A549 (cell line): ENCODE results near the gene TNFAIP8. TPM values are rescaled to one million over a fixed set of nuclear protein-coding genes. Genes with fewer than 3 reads are reported as not detected.
A peak's percentile ranks its signal among the peaks of the same experiment; 100 is the strongest.

ENCODE experiments used
- ATAC-seq, 2 experiments: fragments of 200-7000 bp in 1 of 2; fragments of >200 bp in 1 of 2; cut with Nextera tagmentation in 1 of 2; cut with Tn5 transposase in 1 of 2; 3 replicates each; pipeline versions ENCODE4 v1.8.0 to v1.9.1; 2018 to 2020; ENCODE audit warnings: mild to moderate bottlenecking in 1 of 2, moderate library complexity in 1 of 2
- CTCF ChIA-PET: fragments of 300-600 bp; sonication (Branson Sonifier 250); formaldehyde crosslinking; extraction: SDS; loops from one replicate; lab custom pipeline; 2021; ENCODE audit warnings: antibody characterized with exemption, inconsistent platforms; lab: Yijun Ruan, JAX
- POLR2A ChIA-PET: fragments of 350-600 bp; formaldehyde crosslinking; extraction: SDS; loops from one replicate; lab custom pipeline; 2021; ENCODE audit warnings: antibody characterized with exemption, inconsistent platforms; lab: Yijun Ruan, JAX
- DNase-seq, 2 experiments: peaks; one replicate each; pipeline versions ENCODE4 v3.0.0 to v3.0.0-alpha.2; 2011 to 2016; ENCODE audit warnings: low read depth in 1 of 2, low spot score in 1 of 2
- FAIRE-seq: peaks from 2 replicates; lab custom pipeline; 2011; peaks lifted over from hg19 to GRCh38; lab: Jason Lieb, UNC
- H3K27ac ChIP-seq, 2 experiments: fragments of >200 bp; sonication (Bioruptor Twin); formaldehyde crosslinking; 3 replicates each; pipeline ENCODE4 v1.5.1; 2016 to 2017
- H3K4me1 ChIP-seq: fragments of >200 bp; sonication (Bioruptor Twin); formaldehyde crosslinking; 3 replicates; pipeline ENCODE4 v1.6.1; 2016
- H3K4me2 ChIP-seq: fragments of >200 bp; sonication (Bioruptor Twin); formaldehyde crosslinking; 3 replicates; pipeline ENCODE4 v1.6.1; 2016
- H3K4me3 ChIP-seq: fragments of >200 bp; sonication (Bioruptor Twin); formaldehyde crosslinking; 3 replicates; pipeline ENCODE4 v1.5.1; 2016
- H3K9me3 ChIP-seq: fragments of >200 bp; sonication (Bioruptor Twin); formaldehyde crosslinking; 3 replicates; pipeline ENCODE4 v1.6.1; 2016
- BCL3 ChIP-seq: fragments of >200 bp; sonication (Bioruptor Twin); formaldehyde crosslinking; IDR thresholded peaks from 3 replicates; pipeline ENCODE4 v1.6.1; 2016
- CBX2 ChIP-seq: fragments of 200-600 bp; sonication (generic); IDR thresholded peaks from 2 replicates; pipeline ENCODE4 v1.6.1; 2016; ENCODE audit warnings: low read depth, mild to moderate bottlenecking, borderline replicate concordance
- CBX8 ChIP-seq: fragments of 200-600 bp; sonication (generic); IDR thresholded peaks from 2 replicates; pipeline ENCODE4 v1.6.1; 2016
- CHD4 ChIP-seq: fragments of 200-600 bp; sonication (generic); IDR thresholded peaks from 2 replicates; pipeline ENCODE4 v1.6.1; 2016; ENCODE audit warnings: antibody characterized with exemption, mild to moderate bottlenecking, borderline replicate concordance
- EHF ChIP-seq: fragments of 250-450 bp; sonication (Bioruptor Pico); IDR thresholded peaks from 2 replicates; pipeline ENCODE4 v1.5.0; 2020; ENCODE audit warnings: mild to moderate bottlenecking
- EP300 ChIP-seq, 2 experiments: fragments of >200 bp; sonication (Bioruptor Twin); formaldehyde crosslinking; IDR thresholded peaks; 2 replicates in 1 of 2; 3 replicates in 1 of 2; pipeline ENCODE4 v1.6.1; 2016 to 2017
- FOSB ChIP-seq: fragments of 250-450 bp; sonication (Bioruptor Pico); IDR thresholded peaks from 2 replicates; pipeline ENCODE4 v1.5.0; 2020; ENCODE audit warnings: mild to moderate bottlenecking, moderate library complexity
- FOSL2 ChIP-seq, 2 experiments: fragments of 450-650 bp in 1 of 2; fragments of >200 bp in 1 of 2; sonication (Bioruptor Twin) in 1 of 2; formaldehyde crosslinking; IDR thresholded peaks; 2 replicates each; pipeline versions ENCODE4 v1.5.0 to v1.6.1; 2016 to 2020; ENCODE audit warnings: mild to moderate bottlenecking in 1 of 2, moderate library complexity in 1 of 2
- FOXS1 ChIP-seq: fragments of 250-450 bp; sonication (Bioruptor Pico); IDR thresholded peaks from 2 replicates; pipeline ENCODE4 v1.5.0; 2020; ENCODE audit warnings: mild to moderate bottlenecking, moderate library complexity
- HEYL ChIP-seq: fragments of 250-450 bp; sonication (Bioruptor Pico); IDR thresholded peaks from 2 replicates; pipeline ENCODE4 v1.8.0; 2021; ENCODE audit warnings: mild to moderate bottlenecking, moderate library complexity
- HMGXB4 ChIP-seq: fragments of 250-450 bp; sonication (Bioruptor Pico); IDR thresholded peaks from 2 replicates; pipeline ENCODE4 v1.5.0; 2021; ENCODE audit warnings: mild to moderate bottlenecking, moderate library complexity, borderline replicate concordance
- KDM1A ChIP-seq: fragments of 200-600 bp; sonication (generic); IDR thresholded peaks from 2 replicates; pipeline ENCODE4 v1.6.1; 2016; ENCODE audit warnings: low read depth, mild to moderate bottlenecking
- MYC ChIP-seq: IDR thresholded peaks from 2 replicates; pipeline ENCODE4 v1.6.1; 2012; ENCODE audit warnings: mild to moderate bottlenecking, inconsistent platforms, low read length, improper control_type of control experiment, borderline replicate concordance
- RAD21 ChIP-seq, 2 experiments: fragments of >200 bp in 1 of 2; sonication (Bioruptor Twin) in 1 of 2; formaldehyde crosslinking in 1 of 2; IDR thresholded peaks in 1 of 2; conservative IDR thresholded peaks in 1 of 2; 2 replicates in 1 of 2; 3 replicates in 1 of 2; pipeline ENCODE4 v1.6.1; 2012 to 2018; ENCODE audit warnings: inconsistent platforms in 1 of 2
- RARB ChIP-seq: fragments of 250-450 bp; sonication (Bioruptor Pico); IDR thresholded peaks from 2 replicates; pipeline ENCODE4 v1.8.0; 2021; ENCODE audit warnings: mild to moderate bottlenecking, moderate library complexity
- RFX5 ChIP-seq: fragments of 450-650 bp; IDR thresholded peaks from 2 replicates; pipeline ENCODE4 v1.7.1; 2014; ENCODE audit warnings: antibody characterized with exemption, mild to moderate bottlenecking, moderate library complexity
- TFCP2L1 ChIP-seq: fragments of 250-450 bp; sonication (Bioruptor Pico); IDR thresholded peaks from 2 replicates; pipeline ENCODE4 v1.5.0; 2021; ENCODE audit warnings: mild to moderate bottlenecking
- USF2 ChIP-seq: fragments of 450-650 bp; IDR thresholded peaks from 2 replicates; pipeline ENCODE4 v1.6.1; 2014; ENCODE audit warnings: antibody characterized with exemption
- ZC3H11A ChIP-seq: fragments of 450-650 bp; IDR thresholded peaks from 2 replicates; pipeline ENCODE4 v1.6.1; 2014; ENCODE audit warnings: antibody characterized with exemption, mild to moderate bottlenecking
- ZSCAN20 ChIP-seq: fragments of 250-450 bp; sonication (Bioruptor Pico); IDR thresholded peaks from 2 replicates; pipeline ENCODE4 v1.8.0; 2022; ENCODE audit warnings: mild to moderate bottlenecking, moderate library complexity
- WGBS: methylation state at CpG from one replicate; pipeline ENCODE4 v1.1.6; 2017; ENCODE audit errors: missing lambda C conversion rate; 5-methylcytosine and 5-hydroxymethylcytosine counted together
- polyA plus RNA-seq, 4 experiments: library from polyadenylated mRNA; depleted of rRNA in 3 of 4; stranded (reverse); fragments of >200 nt; fragmentation: RNase III in 1 of 4; extraction: RNeasy Plus Mini Kit Qiagen cat#74134 plus additional on column Dnase treatment in 1 of 4; gene quantifications; 2 replicates in 3 of 4; 3 replicates in 1 of 4; pipeline ENCODE4 v1.2.3, GENCODE V29; 2011 to 2017
- TF ChIP-seq, protein P1 (sequence below): IDR thresholded peaks from 2 replicates; pipeline ENCODE4 v1.6.1; 2012
- TF ChIP-seq, protein P2 (sequence below): fragments of 150-350 bp; IDR thresholded peaks from 2 replicates; pipeline ENCODE4 v1.6.1; 2014; ENCODE audit warnings: low read depth, mild to moderate bottlenecking, low read length
- TF ChIP-seq, protein P3 (sequence below): fragments of >200 bp; sonication (Bioruptor Twin); formaldehyde crosslinking; IDR thresholded peaks from 3 replicates; pipeline ENCODE4 v1.5.1; 2016

The TNFAIP8 gene
- polyA plus RNA-seq, 2 of the 4 experiments (the other 2 are of a cell fraction), result 34.9 to 35.7 TPM

- POLR2A ChIA-PET, result interaction anchor here (0.6 to 2.0 kb wide), 5 partner anchors 13 to 337 kb away, joined by 7 to 14 read pairs (median 7); partner anchors contain the start of gene DTWD2
- ATAC-seq (no peak), FAIRE-seq (no peak)
- peaks cover 68% of the 10 kb centered on the region for H3K4me1 ChIP-seq
- H3K27ac ChIP-seq, result peak overlapping the region; percentile 86 to 93
- 0 out of 3 replicates have a peak overlapping the region, but pooled peaks have one; percentile 9 for H3K4me3 ChIP-seq
- H3K9me3 ChIP-seq, result no peaks in the 10 kb centered on the region
- WGBS, result 83% methylated on average over 4 of the region's 4 CpGs
- H3K4me2 ChIP-seq, result peak overlapping the region; percentile 73
- CTCF ChIA-PET, result interaction anchor here (1.5 kb wide), 1 partner anchor 10 kb away, joined by 8 read pairs; no protein-coding TSS in a partner anchor
- TF ChIP-seq CHD4 (no peak), TFCP2L1 (CRISPR knock-in tag) (no peak), USF2 (no peak), HEYL (CRISPR knock-in tag) (no peak), EP300 (IDR thresholded peaks at IDR 0.05) (no peak), ZSCAN20 (no peak), RFX5 (no peak), FOXS1 (CRISPR knock-in tag) (no peak), RAD21 (conservative IDR thresholded peaks at IDR 0.05 in 1 of 2, IDR thresholded peaks at IDR 0.05 in 1 of 2) (no peak), BCL3 (no peak), HMGXB4 (CRISPR knock-in tag) (no peak)
- TF ChIP-seq, protein P1, sequence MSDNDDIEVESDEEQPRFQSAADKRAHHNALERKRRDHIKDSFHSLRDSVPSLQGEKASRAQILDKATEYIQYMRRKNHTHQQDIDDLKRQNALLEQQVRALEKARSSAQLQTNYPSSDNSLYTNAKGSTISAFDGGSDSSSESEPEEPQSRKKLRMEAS, result no peak
- TF ChIP-seq, protein P2, sequence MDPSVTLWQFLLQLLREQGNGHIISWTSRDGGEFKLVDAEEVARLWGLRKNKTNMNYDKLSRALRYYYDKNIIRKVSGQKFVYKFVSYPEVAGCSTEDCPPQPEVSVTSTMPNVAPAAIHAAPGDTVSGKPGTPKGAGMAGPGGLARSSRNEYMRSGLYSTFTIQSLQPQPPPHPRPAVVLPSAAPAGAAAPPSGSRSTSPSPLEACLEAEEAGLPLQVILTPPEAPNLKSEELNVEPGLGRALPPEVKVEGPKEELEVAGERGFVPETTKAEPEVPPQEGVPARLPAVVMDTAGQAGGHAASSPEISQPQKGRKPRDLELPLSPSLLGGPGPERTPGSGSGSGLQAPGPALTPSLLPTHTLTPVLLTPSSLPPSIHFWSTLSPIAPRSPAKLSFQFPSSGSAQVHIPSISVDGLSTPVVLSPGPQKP, result no peak
- TF ChIP-seq, all 56 proteins: peak for 0
- no peak for DNase-seq
These were observed 31.0 kb upstream of the TNFAIP8 start for GRCh38 chr5:119324842-119325241.

DNA sequence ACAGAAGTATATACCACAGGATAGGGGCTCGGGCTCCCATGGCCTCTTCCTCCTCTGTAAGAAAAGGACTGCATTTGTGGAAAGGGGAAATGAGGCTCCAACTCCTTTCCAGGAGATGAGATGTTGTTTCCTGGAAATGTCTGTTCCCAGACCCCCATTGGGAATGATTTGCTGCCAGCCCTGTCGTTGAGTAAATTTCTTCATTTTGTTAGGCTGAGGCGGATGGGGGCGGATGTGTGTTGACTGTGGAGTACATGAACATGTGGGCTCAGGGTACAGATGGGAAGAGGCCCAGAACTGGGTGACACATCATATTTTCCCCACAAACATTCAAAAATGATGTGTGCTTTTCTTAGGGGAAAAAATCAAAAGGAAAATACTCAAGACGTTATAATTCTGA lies 28.8 kb upstream of the TNFAIP8 start:
- Histone ChIP-seq H3K9me3 (no peaks in the 10 kb centered on the region), H3K4me3 (no peak overlapping the region), H3K27ac (peak overlapping the region; percentile 86 to 93; a peak in 5 of 6 replicates), H3K4me2 (no peak overlapping the region), H3K4me1 (peaks cover 65% of the 10 kb centered on the region)
- FAIRE-seq, result no peak
- no peak for DNase-seq
- WGBS, result 91% methylated on average over 5 of the region's 5 CpGs
- ChIA-PET CTCF (interaction anchor here (1.2 kb wide), 1 partner anchor 85 kb away, joined by 3 read pairs; no protein-coding TSS in a partner anchor), POLR2A (no interaction called here)
- ATAC-seq, result no peak
- TF ChIP-seq CBX2 (no peak), EHF (no peak), RAD21 (conservative IDR thresholded peaks at IDR 0.05 in 1 of 2, IDR thresholded peaks at IDR 0.05 in 1 of 2) (no peak), FOSL2 (IDR thresholded peaks at IDR 0.05) (no peak), FOSL2 (CRISPR knock-in tag; IDR thresholded peaks at IDR 0.05) (no peak), FOSB (CRISPR knock-in tag) (no peak), KDM1A (no peak), ZC3H11A (no peak), MYC (no peak), CBX8 (no peak), RARB (CRISPR knock-in tag) (no peak), CHD4 (no peak)
- TF ChIP-seq, protein P2, result no peak
- TF ChIP-seq, protein P3, sequence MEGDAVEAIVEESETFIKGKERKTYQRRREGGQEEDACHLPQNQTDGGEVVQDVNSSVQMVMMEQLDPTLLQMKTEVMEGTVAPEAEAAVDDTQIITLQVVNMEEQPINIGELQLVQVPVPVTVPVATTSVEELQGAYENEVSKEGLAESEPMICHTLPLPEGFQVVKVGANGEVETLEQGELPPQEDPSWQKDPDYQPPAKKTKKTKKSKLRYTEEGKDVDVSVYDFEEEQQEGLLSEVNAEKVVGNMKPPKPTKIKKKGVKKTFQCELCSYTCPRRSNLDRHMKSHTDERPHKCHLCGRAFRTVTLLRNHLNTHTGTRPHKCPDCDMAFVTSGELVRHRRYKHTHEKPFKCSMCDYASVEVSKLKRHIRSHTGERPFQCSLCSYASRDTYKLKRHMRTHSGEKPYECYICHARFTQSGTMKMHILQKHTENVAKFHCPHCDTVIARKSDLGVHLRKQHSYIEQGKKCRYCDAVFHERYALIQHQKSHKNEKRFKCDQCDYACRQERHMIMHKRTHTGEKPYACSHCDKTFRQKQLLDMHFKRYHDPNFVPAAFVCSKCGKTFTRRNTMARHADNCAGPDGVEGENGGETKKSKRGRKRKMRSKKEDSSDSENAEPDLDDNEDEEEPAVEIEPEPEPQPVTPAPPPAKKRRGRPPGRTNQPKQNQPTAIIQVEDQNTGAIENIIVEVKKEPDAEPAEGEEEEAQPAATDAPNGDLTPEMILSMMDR, result no peak
